ENCODE results near the gene TMEM164. TPM values are rescaled to one million over a fixed set of nuclear protein-coding genes. Genes with fewer than 3 reads are reported as not detected.

The TMEM164 gene
- polyA plus RNA-seq, 3 donors = 37.9 to 42.5 (median 40.5) TPM

DNA sequence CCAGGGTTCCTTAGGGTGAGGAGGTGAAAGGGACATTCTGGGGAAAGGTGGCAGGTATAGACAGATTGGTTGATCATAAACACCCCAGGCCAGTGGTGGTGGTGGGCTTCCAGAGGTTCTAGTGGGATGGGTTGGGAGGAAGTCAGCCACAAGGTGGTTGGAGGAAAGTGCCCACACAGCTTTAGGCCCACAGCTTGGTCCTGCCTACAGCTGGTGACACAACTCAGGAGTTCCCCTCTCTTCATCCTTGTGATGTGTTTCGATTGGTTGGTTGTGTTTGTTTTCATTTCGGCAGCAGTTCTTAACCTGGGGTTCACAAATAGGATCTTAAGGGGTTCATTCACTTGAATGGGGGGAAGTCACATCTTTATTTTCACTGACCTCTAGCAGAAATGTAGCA lies 157.0 kb downstream of the TMEM164 start:
- DNase-seq (ENCODE audit: low read depth in 3 of 3, low spot score in 2 of 3) = no peak

DNA sequence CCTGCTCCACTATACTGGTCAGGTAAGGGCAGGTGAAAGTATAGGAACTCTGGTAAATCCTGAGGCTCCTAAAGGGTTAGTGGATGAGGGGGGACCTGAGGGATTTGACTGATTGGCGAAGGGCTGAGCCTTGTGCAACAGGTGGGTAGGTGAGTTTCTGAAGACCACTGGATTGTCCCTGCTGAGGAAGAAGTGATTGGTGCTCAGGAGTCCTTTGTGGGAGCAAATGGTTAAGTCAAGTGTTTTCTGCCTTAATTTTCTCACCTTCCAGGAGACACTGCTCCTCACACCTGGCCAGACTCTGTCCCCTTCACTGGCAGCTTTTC lies 158.4 kb downstream of the TMEM164 start:
- DNase-seq (ENCODE audit: low read depth in 3 of 3, low spot score in 2 of 3) = no peak

GRCh38 chrX:110162131-110162530 lies 159.2 kb downstream of the TMEM164 start:
- no peak for DNase-seq (ENCODE audit: low read depth in 3 of 3, low spot score in 2 of 3)

DNA sequence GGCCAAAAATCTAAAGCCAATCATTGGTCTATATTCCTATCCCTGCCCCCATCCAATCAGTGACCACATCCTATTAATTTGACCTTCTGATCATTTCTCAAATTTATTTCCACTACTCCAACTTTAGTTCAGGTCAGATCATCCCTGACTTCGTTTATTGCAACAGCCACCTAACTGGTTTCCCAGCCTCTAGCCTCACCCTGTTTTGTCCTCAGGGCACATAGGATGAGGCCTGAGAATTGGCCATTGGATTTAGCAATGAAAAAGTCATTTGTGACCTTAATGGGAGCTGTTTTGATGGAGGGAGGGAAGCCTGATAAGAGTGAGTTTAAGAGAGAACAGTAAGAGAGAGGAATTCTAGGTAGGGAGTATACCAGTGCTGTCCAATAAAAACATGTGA lies 160.0 kb downstream of the TMEM164 start:
- DNase-seq (ENCODE audit: low read depth in 3 of 3, low spot score in 2 of 3) = no peak

GRCh38 chrX:110163488-110163887 lies 160.6 kb downstream of the TMEM164 start:
- DNase-seq (ENCODE audit: low read depth in 3 of 3, low spot score in 2 of 3) = no peak

- DNase-seq (ENCODE audit: low read depth in 3 of 3, low spot score in 2 of 3) = no peak
Observed at GRCh38 chrX:110167952-110168451, 165.1 kb downstream of the TMEM164 start.

GRCh38 chrX:110168585-110168984 lies 165.7 kb downstream of the TMEM164 start:
- DNase-seq (ENCODE audit: low read depth in 3 of 3, low spot score in 2 of 3) = no peak

GRCh38 chrX:110170029-110170428 lies 167.1 kb downstream of the TMEM164 start:
- DNase-seq (ENCODE audit: low read depth in 3 of 3, low spot score in 2 of 3) = no peak

DNA sequence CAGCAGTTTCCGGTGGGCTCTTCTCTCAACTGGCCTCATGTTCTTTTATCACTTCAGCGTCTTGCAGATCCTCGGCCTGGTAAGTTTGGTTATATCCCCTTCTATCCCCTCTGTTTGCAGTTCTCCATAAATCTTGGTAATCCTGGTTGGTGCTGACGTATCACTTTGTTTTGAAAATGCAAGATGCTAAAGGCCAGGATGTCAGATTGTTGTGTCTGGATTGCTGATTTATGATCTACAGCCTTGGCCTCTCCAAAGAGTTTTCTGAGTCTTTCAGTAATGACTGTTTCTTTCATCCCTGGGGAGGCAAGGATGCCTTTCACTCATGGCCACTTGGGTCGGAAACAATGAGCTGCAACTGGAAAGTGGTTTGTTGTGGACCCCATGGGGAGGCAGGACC lies 168.5 kb downstream of the TMEM164 start:
- no peak for DNase-seq (ENCODE audit: low read depth in 3 of 3, low spot score in 2 of 3)

DNA sequence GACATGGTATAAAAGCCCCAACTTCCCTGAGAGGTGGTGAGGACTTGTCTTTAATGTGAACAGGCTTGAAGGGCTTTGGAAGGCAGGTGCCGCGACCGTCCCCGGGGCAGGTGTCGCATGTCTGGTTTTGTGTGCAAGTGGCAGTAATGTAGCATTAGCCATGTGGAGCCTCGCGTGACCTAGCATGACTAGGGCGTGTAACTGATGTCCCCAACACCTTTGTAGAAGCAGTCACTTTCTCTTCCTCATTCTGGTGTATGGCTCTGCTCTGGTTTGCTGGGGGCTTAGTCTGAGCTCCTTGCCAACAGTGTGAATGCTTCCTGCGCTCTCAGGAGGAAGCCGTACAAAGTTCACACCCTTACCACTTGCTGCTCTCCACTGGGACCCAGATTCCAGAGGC lies 169.3 kb downstream of the TMEM164 start:
- DNase-seq (ENCODE audit: low read depth in 3 of 3, low spot score in 2 of 3) = no peak

DNA sequence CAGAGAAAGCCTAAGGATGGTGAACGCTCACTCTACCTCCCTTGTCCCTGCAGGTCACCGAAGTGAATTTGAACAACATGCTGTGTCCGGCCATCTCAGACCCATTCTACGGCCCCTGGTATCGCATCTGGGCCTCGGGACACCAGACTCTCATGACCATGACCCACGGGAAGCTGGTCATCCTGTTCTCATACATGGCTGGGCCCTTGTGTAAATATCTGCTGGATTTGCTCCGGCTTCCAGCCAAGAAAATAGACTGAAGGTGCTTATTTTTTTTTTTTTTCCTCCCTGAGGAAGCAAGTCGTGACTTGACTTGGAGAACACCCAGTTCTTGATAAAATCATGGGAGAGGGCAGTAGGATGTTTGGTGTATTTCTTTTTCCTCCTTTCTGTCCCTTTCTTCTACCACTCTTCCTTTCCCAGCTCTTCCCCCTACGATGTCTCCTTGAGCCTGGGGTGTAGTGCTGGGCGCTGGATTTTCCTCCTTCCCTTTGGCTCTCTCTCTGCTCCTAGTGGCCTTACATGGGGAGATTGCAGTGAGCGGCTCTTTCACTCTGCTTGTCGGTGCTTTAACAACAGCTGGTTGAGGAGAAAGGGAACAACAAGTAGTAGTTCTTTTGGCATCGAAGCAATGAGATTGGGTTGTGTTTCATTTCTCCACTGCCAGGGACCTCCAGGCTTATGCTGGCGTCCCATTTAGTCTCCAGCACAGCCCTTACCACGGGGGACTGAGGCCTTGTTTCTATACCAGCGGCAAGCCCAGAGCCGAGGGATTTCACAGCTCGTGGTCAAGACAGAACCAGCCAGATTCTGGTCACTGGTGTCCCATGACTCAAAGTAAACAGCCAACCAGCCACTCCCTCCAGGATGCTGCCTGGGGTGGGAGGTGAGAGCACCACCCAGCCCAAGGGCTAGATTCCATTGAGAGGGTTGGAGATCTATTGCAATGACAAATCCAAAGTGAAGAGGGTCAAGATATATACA lies 170.6 kb downstream of the TMEM164 start:
- DNase-seq (ENCODE audit: low read depth in 3 of 3, low spot score in 2 of 3) = no peak

GRCh38 chrX:110175146-110175545 lies 172.2 kb downstream of the TMEM164 start:
- DNase-seq (ENCODE audit: low read depth in 3 of 3, low spot score in 2 of 3) = no peak

GRCh38 chrX:110175696-110176095 lies 172.8 kb downstream of the TMEM164 start:
- DNase-seq (ENCODE audit: low read depth in 3 of 3, low spot score in 2 of 3) = no peak

GRCh38 chrX:110178179-110178865 lies 175.4 kb downstream of the TMEM164 start:
- no peak for DNase-seq (ENCODE audit: low read depth in 3 of 3, low spot score in 2 of 3)

- no peak for DNase-seq (ENCODE audit: low read depth in 3 of 3, low spot score in 2 of 3)
Observed at GRCh38 chrX:110180176-110180927, 177.4 kb downstream of the TMEM164 start.

DNA sequence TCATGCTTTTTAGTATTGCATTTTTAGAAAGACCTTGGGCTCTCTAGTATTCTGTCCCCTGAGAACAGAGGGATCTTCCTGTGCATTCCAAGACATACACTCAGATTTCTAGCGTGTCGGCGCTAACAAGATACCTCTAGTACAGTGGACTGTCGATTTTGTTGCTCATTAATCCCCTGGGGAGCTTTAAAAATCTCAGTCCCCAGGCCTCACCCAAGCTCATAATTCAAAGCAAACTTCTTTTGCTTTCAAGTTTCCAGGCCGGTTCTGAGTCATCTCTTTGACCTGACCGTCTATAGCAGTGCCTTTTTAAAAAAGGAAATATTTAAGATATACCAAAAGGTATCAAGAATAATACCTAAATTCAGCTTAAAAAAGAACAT lies 178.0 kb downstream of the TMEM164 start:
- DNase-seq (ENCODE audit: low read depth in 3 of 3, low spot score in 2 of 3) = no peak

DNA sequence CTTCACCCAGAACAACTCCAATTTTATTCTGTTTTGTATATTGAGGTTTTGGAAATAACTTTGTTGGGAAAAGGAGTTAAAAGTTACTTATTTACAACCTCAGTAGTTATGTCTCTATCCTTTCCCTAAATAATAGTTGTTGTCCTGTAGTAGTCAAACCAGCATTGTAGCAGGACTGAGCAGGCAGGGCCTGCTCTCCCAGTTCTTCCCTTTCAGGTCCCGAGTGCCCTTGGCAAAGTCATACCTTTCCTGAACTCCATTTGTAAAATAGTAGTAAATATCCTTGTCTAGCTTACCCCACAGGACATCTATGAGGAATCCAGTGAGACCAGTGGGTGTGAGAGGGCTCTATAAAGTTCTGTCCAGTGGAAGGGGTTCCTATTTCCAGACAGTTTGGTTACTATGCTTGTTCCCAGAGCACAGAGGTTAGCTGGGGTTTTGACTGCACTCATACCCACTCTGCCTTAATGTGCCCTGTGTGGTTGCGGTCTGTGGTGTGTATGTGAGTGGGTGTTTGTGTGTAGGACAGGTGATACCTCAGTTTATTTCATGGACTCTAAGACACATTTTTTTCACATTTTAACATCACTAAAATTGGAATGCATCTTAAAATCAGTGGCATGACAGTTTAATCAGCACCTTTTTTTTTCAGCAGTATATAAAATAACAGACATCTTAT lies 178.7 kb downstream of the TMEM164 start:
- DNase-seq (ENCODE audit: low read depth in 3 of 3, low spot score in 2 of 3) = no peak

DNA sequence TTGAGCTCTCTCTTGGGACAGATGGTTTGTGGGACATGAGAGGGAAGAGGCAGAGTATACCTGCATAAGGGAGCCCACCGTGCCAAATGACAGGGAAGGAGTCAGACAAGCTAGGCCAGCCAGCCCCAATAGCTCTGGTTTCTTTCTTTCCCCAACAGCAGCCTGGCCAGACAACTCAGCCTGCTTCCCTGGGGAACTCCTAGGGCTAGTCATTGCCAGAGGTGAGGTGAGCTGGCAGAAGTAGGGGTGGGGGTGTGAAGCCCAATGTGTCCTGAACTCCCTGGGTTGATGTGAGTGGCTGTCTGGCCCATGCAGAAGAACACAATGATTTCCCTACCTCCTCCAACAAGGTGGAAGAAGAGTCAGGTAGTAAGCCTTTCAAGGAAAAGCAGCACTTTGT lies 179.4 kb downstream of the TMEM164 start:
- DNase-seq (ENCODE audit: low read depth in 3 of 3, low spot score in 2 of 3) = no peak

GRCh38 chrX:110182865-110183264 lies 180.0 kb downstream of the TMEM164 start:
- DNase-seq (ENCODE audit: low read depth in 3 of 3, low spot score in 2 of 3) = no peak

- no peak for DNase-seq (ENCODE audit: low read depth in 3 of 3, low spot score in 2 of 3)
Observed at GRCh38 chrX:110183314-110183713, 180.4 kb downstream of the TMEM164 start.

All from right renal cortex interstitium (tissue), 3 donors.